ENCODE results near the gene PPP4R4. TPM values are rescaled to one million over a fixed set of nuclear protein-coding genes. Genes with fewer than 3 reads are reported as not detected.
"Not testable (repeated sequence)": the region's sequence is repeated elsewhere in the genome, so short reads cannot be mapped to it uniquely, and the experiment has no call there.

The PPP4R4 gene
- polyA plus RNA-seq, 1 donor from 2014 or later, result 0.48 TPM

DNA sequence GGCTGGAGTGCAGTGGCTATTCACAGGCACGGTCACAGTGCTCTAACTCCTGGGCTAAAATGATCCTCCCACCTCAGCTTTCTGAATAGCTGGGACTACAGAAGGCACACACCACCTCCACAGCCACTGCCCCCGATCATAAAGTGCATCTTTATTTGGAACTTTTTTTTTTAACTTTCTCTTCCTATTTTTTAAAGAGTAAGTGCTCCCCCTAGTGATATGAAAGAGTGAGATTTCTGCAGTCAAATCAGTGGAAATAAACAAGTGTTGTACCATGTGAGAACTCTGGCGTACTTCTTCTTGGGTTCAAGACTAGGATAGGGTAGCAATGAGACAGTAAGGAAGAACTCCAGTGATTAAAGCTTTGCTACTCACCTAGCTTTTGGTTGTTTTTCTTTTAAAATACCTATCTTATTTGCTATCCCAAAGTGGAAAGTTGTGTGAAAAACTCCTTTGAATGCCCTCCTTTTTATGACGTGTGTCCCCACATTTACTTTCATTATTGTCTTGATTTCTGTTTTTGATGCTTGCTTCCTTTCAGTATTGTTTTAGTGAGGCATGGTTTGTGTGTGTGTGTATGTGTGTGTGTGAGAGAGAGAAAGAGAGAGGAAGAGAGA lies 6.6 kb downstream of the PPP4R4 start:
- Mint-ChIP-seq H3K36me3 (no peaks in the 10 kb centered on the region), H3K4me1 (peaks cover 6 to 8% (median 8%) of the 10 kb centered on the region in 3 donors), H3K4me3 (peak overlapping the region; percentile 0 to 28 (median 4)), H3K27ac (peak overlapping the region in 2 of 3 donors; percentile 0 to 20), H3K9me3 (no peaks in the 10 kb centered on the region), H3K27me3 (peaks cover 21% of the 10 kb centered on the region)

DNA sequence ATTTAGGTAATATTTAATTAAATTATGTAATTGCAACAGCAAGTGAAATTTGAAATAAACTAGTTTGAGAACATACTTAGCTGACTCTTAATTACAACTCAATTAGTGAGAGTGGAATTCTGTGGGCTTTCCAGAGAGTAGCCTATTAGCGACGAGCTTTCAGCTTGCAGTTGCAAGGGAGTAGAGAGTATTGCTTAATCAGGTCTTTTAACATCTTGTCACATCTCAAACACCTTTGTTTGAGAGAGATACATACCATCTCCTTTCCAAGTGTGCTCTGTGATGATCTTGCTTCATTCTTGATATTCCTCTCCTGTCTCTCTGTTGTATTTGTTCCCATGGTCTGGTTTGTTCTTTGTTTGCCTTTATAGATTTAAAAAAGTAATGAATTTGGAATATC lies 7.7 kb downstream of the PPP4R4 start:
- H3K36me3 Mint-ChIP-seq, result no peaks in the 10 kb centered on the region
- H3K27ac Mint-ChIP-seq, result no peak overlapping the region
- peaks cover 6 to 7% (median 6%) of the 10 kb centered on the region in 3 donors for H3K4me1 Mint-ChIP-seq
- H3K27me3 Mint-ChIP-seq, result peaks cover 14% of the 10 kb centered on the region
- H3K4me3 Mint-ChIP-seq, result no peak overlapping the region
- no peaks in the 10 kb centered on the region for H3K9me3 Mint-ChIP-seq

GRCh38 chr14:94192536-94192935 lies 18.4 kb downstream of the PPP4R4 start:
- no peak overlapping the region for H3K27ac Mint-ChIP-seq
- H3K27me3 Mint-ChIP-seq, result peaks cover 13% of the 10 kb centered on the region
- peaks cover 2 to 14% (median 4%) of the 10 kb centered on the region in 3 donors for H3K9me3 Mint-ChIP-seq

GRCh38 chr14:94193776-94194175 lies 19.7 kb downstream of the PPP4R4 start:
- Mint-ChIP-seq H3K27me3 (peaks cover 11% of the 10 kb centered on the region), H3K4me1 (no peaks in the 10 kb centered on the region), H3K9me3 (peaks cover 2 to 14% (median 4%) of the 10 kb centered on the region in 3 donors), H3K4me3 (no peak overlapping the region), H3K27ac (no peak overlapping the region), H3K36me3 (no peaks in the 10 kb centered on the region)

More at GRCh38 chr14:94192536-94192935, 18.4 kb downstream of the PPP4R4 start:
- H3K36me3 Mint-ChIP-seq, result no peaks in the 10 kb centered on the region
- H3K4me1 Mint-ChIP-seq, result no peaks in the 10 kb centered on the region
- no peak overlapping the region for H3K4me3 Mint-ChIP-seq

GRCh38 chr14:94196057-94196456 lies 21.9 kb downstream of the PPP4R4 start:
- peaks cover 16% of the 10 kb centered on the region for H3K27me3 Mint-ChIP-seq
- no peak overlapping the region for H3K27ac Mint-ChIP-seq
- peaks cover 11 to 26% (median 12%) of the 10 kb centered on the region in 3 donors for H3K9me3 Mint-ChIP-seq
- H3K4me1 Mint-ChIP-seq, result no peaks in the 10 kb centered on the region
- H3K4me3 Mint-ChIP-seq, result no peak overlapping the region
- peaks cover 5% of the 10 kb centered on the region for H3K36me3 Mint-ChIP-seq

GRCh38 chr14:94203473-94204210 lies 29.5 kb downstream of the PPP4R4 start:
- Mint-ChIP-seq H3K27me3 (peaks cover 11% of the 10 kb centered on the region), H3K36me3 (peaks cover 5% of the 10 kb centered on the region), H3K4me1 (no peaks in the 10 kb centered on the region), H3K27ac (no peak overlapping the region), H3K4me3 (no peak overlapping the region), H3K9me3 (peaks cover 8 to 12% (median 10%) of the 10 kb centered on the region in 3 donors)

GRCh38 chr14:94213021-94213420 lies 38.9 kb downstream of the PPP4R4 start:
- Mint-ChIP-seq H3K4me3 (no peak overlapping the region), H3K9me3 (peaks cover 3 to 8% (median 6%) of the 10 kb centered on the region in 3 donors), H3K27me3 (peaks cover 6% of the 10 kb centered on the region), H3K27ac (no peak overlapping the region), H3K36me3 (peaks cover 8% of the 10 kb centered on the region), H3K4me1 (peaks cover 0 to 5% (median 2%) of the 10 kb centered on the region in 3 donors)

DNA sequence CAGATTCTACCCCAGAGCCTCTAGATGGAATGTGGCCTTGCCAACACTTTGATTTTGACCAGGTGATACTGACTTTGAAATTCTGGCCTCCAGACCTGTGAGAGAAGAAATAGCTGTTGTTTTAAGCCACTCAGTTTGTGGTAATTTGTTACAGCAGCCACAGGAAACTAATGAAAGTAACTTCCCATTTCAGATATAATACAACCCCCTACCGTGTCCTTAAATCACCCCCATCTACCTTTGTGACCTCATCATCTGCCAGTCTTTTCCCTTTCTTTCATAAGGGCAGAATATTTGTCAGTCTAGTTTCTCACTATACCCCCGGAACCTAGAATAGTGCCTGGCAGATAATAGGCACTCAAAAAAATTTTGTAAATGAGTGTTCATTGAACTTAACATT lies 39.6 kb downstream of the PPP4R4 start:
- Mint-ChIP-seq H3K9me3 (peaks cover 3 to 8% (median 8%) of the 10 kb centered on the region in 3 donors), H3K27me3 (peaks cover 6% of the 10 kb centered on the region), H3K27ac (peak overlapping the region in 1 of 3 donors; percentile 11), H3K4me1 (peaks cover 0 to 7% (median 2%) of the 10 kb centered on the region in 3 donors), H3K36me3 (peaks cover 8% of the 10 kb centered on the region), H3K4me3 (no peak overlapping the region)

DNA sequence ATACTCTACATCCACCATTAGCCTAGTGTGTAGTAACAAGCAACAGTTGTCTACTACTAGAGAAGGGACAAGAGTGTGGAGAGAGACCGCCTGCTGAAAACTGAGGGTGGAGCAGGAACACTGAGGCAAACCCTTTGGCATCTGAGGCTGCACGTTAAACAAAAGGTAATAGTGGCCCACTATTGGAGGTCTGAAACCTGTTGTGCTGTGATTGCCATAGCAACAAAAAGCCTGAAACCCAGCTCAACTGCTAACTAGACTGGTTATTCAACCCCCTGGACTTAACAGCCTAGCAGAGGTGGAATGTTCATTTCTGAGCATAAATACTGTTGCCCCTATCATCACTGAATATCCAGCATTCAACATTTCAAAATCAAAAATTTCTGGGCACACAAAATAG lies 43.0 kb downstream of the PPP4R4 start:
- H3K27me3 Mint-ChIP-seq, result peaks cover 6% of the 10 kb centered on the region
- H3K27ac Mint-ChIP-seq, result no peak overlapping the region

DNA sequence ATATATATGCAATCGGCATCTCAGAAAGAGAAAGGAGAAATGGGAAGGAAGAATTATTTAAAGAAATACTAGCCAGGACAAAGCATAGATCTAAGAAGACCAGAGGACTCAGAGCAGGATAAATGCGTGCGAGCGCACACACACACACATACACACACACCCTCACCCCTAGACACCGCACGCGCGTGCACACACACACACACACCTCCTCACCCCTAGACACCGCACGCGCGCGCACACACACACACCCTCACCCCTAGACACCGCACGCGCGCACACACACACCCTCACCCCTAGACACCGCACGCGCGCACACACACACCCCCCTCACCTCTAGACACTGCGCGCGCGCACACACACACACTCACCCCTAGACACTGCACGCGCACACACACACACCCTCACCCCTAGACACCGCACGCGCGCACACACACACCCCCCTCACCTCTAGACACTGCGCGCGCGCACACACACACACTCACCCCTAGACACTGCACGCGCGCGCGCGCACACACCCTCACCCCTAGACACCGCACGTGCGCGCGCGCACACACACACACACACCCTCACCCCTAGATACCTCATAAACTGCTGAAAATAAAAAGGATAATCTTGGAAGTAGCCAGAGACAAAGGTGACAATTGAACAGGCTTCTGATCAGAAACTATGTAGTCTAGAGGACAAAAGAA lies 44.2 kb downstream of the PPP4R4 start:
- H3K4me1 Mint-ChIP-seq, H3K27ac Mint-ChIP-seq, H3K36me3 Mint-ChIP-seq, H3K27me3 Mint-ChIP-seq: not testable (repeated sequence)
- H3K4me3 Mint-ChIP-seq, result peak overlapping the region in 2 of 4 donors; percentile 39 to 54
- peaks cover 5 to 15% (median 12%) of the 10 kb centered on the region in 3 donors for H3K9me3 Mint-ChIP-seq

More for the DNA sequence above, 43.0 kb downstream of the PPP4R4 start:
- Mint-ChIP-seq H3K9me3 (peaks cover 5 to 19% (median 7%) of the 10 kb centered on the region in 3 donors), H3K4me3 (no peak overlapping the region), H3K4me1 (peaks cover 0 to 3% (median 0%) of the 10 kb centered on the region in 3 donors), H3K36me3 (peaks cover 4% of the 10 kb centered on the region)

GRCh38 chr14:94224040-94224439 lies 49.9 kb downstream of the PPP4R4 start:
- no peaks in the 10 kb centered on the region for H3K36me3 Mint-ChIP-seq
- peaks cover 5 to 21% (median 20%) of the 10 kb centered on the region in 3 donors for H3K4me1 Mint-ChIP-seq
- H3K27ac Mint-ChIP-seq, result no peak overlapping the region
- no peak overlapping the region for H3K4me3 Mint-ChIP-seq
- no peaks in the 10 kb centered on the region for H3K27me3 Mint-ChIP-seq
- peaks cover 3 to 12% (median 6%) of the 10 kb centered on the region in 3 donors for H3K9me3 Mint-ChIP-seq

DNA sequence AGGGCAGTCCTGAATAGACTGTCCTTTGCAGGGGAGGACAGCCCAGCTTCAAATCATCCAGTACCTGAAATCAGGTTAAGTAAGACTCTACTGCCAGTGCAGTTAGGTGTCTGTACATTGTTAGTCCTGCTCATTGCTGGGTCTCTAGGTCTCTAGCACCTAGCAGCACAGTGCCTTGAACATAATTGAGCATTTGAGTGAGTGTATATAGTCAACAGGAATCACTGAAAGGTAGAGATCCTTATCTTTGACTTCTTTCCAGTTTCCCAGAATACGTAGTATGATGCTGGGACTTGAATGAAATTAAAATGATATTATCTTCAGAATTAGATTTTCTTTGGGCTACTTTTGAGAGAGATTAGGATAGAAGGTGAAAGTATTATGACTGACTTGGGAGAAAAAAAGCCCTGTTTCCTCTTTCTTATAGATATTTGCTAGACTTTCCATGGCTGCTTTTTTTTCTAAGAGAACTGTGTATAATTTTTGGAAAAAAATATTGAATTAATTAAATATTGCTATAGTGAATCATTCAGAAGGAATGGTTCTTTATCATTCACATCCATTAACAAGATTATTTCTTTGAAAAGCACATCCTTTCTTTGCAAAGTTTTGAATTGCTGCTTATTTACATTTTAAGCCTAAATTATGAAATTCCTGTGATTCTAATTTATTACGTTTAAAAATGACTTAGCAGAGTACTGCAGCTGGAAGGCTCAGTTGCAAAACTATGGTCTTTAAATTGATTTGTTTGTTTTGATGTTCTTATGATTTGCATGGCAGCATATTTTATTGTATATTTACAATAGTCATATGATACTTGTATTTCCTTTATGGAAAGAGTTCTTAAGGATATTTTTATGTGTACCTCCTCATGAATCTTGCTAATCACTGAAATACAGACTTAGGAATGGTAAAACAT lies 51.6 kb downstream of the PPP4R4 start:
- Mint-ChIP-seq H3K9me3 (peaks cover 5 to 12% (median 6%) of the 10 kb centered on the region in 3 donors), H3K27me3 (no peaks in the 10 kb centered on the region), H3K4me3 (no peak overlapping the region), H3K36me3 (no peaks in the 10 kb centered on the region), H3K4me1 (peaks cover 5 to 21% (median 20%) of the 10 kb centered on the region in 3 donors), H3K27ac (no peak overlapping the region)

GRCh38 chr14:94227029-94227428 lies 52.9 kb downstream of the PPP4R4 start:
- Mint-ChIP-seq H3K4me1 (peaks cover 5 to 21% (median 20%) of the 10 kb centered on the region in 3 donors), H3K4me3 (no peak overlapping the region), H3K9me3 (peaks cover 1 to 5% (median 4%) of the 10 kb centered on the region in 3 donors), H3K36me3 (no peaks in the 10 kb centered on the region), H3K27ac (no peak overlapping the region), H3K27me3 (no peaks in the 10 kb centered on the region)

GRCh38 chr14:94237046-94237445 lies 62.9 kb downstream of the PPP4R4 start:
- peaks cover 2% of the 10 kb centered on the region for H3K36me3 Mint-ChIP-seq
- H3K27ac Mint-ChIP-seq, result no peak overlapping the region
- peaks cover 2% of the 10 kb centered on the region for H3K27me3 Mint-ChIP-seq
- peaks cover 0 to 1% (median 0%) of the 10 kb centered on the region in 3 donors for H3K4me1 Mint-ChIP-seq
- H3K9me3 Mint-ChIP-seq, result peaks cover 2 to 6% (median 3%) of the 10 kb centered on the region in 3 donors
- H3K4me3 Mint-ChIP-seq, result no peak overlapping the region
